B cell (primary cell): ENCODE measurements around the gene FBXO15.

ENCODE experiments used
- EZH2 ChIP-seq: IDR thresholded peaks from 2 replicates; pipeline ENCODE4 v1.6.1; 2012; ENCODE audit warnings: borderline replicate concordance, low read depth, mild to moderate bottlenecking, moderate library complexity, low read length; ENCODE audit not compliant: insufficient read depth, poor library complexity, severe bottlenecking
- TF ChIP-seq, protein P1 (sequence below): fragments of 200-600 bp; IDR thresholded peaks from one replicate; pipeline ENCODE4 v1.8.0; 2022; ENCODE audit warnings: antibody characterized with exemption, mild to moderate bottlenecking

- TF ChIP-seq, protein P1, sequence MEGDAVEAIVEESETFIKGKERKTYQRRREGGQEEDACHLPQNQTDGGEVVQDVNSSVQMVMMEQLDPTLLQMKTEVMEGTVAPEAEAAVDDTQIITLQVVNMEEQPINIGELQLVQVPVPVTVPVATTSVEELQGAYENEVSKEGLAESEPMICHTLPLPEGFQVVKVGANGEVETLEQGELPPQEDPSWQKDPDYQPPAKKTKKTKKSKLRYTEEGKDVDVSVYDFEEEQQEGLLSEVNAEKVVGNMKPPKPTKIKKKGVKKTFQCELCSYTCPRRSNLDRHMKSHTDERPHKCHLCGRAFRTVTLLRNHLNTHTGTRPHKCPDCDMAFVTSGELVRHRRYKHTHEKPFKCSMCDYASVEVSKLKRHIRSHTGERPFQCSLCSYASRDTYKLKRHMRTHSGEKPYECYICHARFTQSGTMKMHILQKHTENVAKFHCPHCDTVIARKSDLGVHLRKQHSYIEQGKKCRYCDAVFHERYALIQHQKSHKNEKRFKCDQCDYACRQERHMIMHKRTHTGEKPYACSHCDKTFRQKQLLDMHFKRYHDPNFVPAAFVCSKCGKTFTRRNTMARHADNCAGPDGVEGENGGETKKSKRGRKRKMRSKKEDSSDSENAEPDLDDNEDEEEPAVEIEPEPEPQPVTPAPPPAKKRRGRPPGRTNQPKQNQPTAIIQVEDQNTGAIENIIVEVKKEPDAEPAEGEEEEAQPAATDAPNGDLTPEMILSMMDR = no peak
- TF ChIP-seq EZH2 = no peak
These were observed 25.2 kb upstream of the FBXO15 start for GRCh38 chr18:74172697-74173433.
